Measurements from ENCODE around the gene SFXN2. TPM values are rescaled to one million over a fixed set of nuclear protein-coding genes. Genes with fewer than 3 reads are reported as not detected.
A peak's percentile ranks its signal among the peaks of the same experiment; 100 is the strongest.
"Not testable (repeated sequence)": the region's sequence is repeated elsewhere in the genome, so short reads cannot be mapped to it uniquely, and the experiment has no call there.

The SFXN2 gene
- total RNA-seq, 1 experiment from 2014 or later, result 2.0 TPM

DNA sequence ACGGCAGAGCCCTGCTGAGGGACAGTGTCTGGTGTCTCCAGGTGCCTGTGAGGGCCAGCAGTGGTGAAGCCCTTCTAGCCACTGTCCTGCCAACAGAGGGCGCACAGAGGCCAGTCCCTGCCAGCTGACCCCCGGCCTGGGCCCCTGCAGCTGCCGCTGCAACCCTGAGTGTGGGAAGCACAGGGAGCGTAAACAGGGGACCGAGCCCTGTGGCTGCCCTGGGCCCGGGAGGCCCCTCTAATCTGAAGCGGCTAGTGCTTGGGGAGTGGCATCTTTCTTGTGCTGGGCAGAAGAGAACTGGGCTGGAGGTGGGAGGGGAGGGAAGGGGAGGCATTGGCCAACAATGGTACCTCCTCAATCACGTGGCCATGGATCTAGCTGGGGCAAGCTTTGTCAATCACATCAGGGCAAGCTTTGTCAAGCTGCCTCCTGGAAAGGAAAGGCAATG, 35.6 kb upstream of the SFXN2 start:
- peak; percentile 52 for DNase-seq (ENCODE audit: extremely low read depth, low read depth)

DNA sequence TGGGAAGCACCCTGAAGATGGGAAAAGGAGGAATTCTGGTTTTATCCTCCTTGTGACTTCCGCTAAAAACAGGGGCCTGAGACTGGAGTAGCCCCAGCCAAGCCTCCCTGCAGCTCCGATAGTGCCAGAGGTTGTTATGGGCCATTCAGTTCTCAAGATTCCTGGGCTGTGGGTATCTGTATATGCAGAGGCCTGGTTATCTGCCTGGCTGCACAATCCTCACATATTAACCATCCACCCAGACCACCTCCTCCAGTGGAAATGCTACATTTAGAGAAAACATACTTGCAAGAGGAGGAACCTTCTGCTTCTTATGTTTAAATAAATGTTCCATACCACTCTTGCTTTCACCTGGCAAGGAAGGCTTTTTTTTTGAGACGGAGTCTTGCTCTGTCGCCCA, 34.8 kb upstream of the SFXN2 start:
- no peak for DNase-seq (ENCODE audit: extremely low read depth, low read depth)

DNA sequence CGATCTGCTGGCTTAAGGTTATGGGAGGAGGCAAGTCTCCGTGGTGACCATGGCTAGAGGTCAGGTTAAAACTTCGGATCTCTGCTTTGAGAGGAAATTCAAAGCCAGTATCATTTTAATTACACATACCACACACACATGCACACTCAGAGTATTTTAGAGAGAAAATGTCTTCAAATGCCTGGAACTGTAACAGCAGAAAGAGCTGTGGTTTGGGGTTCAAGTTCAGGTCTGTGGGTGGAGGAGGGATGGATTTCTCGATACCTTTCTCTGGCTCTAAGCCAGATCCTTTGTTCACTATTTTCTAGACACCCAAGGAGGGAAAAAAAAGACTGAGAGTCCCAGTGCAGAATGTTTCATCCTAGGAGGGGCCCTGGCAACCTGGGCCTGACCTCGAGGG, 32.7 kb upstream of the SFXN2 start:
- DNase-seq (ENCODE audit: extremely low read depth, low read depth), result no peak

DNA sequence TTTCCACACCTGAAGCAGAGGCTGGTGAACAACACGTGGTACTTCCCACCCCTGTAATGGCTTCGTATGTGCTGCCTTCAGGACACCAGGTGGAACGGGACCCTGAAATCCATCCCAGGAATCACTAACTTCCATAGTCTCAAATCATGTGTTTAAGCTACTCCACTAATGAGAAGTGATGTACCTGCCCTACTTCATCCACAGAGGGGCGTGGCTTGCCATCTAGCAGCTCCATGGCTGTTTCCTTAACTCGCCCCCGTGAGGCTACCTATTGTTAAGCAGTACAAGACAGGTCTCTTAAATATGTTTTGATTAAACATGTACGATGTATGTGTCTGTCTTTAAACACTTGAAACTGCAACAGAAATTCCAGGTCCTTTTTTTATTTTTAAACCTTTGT, 32.0 kb upstream of the SFXN2 start:
- no peak for DNase-seq (ENCODE audit: extremely low read depth, low read depth)

DNA sequence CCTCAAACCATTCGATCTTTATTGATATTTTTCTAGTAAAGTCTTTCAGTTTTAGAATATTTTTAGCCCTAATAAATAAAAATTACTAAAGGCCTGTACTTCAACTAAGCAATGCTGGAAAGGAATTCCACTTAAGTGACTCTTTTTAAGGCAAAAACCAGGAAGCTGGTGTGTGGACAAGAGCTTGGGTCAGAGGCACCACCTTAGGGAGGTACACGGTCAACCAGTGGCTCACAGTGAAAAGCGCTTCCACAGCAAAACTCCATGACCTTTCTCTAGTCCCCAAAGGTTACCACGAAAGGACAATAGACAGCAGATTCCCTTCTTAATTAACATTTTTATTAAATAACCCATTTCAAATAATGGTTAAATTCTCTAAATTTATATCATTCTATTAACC, 31.5 kb upstream of the SFXN2 start:
- no peak for DNase-seq (ENCODE audit: extremely low read depth, low read depth)

DNA sequence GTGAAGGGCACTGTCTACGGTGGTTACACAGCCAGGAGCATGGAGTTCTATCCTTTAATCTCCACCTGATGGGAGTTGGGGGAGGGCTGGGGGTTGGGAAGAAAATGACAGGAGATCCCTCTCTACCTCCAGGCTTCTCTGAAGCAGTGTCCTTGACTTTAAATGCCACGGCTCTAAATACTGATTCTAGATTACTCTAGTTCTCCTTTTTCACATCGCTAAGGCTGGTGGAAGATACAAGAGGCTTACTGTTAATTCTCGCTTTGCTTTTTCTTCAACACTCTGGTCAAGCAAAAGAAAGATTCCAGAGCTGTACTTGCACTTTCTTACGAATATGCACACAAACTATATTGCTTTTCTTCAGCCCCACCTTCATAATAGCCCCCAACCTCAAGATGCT, 30.7 kb upstream of the SFXN2 start:
- no peak for DNase-seq (ENCODE audit: extremely low read depth, low read depth)

DNA sequence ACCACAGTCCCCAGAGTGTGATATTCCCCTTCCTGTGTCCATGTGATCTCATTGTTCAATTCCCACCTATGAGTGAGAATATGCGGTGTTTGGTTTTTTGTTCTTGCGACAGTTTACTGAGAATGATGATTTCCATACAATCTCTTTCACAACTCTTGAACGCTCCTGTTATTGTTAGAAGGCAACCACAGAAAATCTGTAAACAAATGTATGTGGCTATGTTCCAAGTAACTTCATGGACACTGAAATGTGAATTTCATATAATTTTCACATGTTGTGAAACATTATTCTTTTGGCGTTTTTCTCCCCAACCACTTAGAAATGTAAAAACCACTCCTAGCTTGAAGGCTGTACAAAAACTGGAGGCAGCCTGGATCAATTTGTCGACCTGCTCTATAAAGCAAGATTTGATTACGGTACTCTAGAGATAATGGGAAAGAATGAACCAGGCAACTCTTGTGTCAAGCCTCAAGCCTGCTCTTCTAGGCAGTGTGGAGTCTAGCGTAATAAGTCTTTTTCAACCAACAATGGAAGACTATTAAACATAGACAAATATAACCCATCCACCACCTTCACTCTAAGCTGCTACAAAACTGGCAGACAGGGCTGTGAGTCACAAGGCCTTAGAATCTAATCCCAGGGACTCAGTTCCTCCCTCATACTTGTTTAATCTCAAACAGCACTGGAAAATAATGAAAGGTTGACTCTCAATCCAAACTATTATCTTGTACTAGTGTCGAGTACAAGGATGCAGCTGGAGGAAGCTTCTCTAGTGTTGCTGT, 23.0 kb upstream of the SFXN2 start:
- no peak for DNase-seq (ENCODE audit: extremely low read depth, low read depth)

DNA sequence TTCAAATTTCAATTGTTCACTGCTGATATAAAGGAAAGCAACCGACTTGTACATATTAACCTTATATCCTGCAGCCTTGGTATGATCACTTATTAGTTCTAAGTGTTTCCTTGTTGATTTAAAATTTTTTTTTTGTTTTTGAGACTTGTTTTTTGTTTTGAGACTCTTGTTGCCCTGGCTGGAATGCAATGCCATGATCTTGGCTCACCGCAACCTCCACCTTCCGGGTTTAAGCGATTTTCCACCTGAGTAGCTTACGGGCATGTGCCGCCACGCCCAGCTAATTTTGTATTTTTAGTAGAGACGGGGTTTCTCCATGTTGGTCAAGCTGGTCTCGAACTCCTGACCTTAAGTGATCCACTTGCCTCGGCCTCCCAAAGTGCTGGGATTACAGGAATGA, 19.0 kb upstream of the SFXN2 start:
- DNase-seq (ENCODE audit: extremely low read depth, low read depth), result not testable (repeated sequence)

DNA sequence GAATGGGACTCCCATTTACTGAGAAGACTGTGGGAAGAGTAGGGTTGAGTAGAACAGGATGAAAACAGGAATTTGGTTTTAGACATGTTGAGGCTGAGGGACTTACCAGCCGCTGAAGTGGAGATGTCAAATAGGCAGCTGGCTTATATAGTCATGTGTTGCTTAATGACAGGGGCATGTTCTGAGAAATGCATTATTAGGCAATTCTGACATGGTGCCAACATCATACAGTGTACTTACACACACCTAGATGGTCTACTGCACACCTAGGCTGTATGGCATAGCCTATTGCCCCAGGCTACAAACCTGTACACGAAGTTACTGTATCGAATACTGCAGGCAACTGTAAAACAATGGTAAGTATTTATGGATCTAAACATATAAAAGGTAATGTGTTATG, 17.7 kb upstream of the SFXN2 start:
- no peak for DNase-seq (ENCODE audit: extremely low read depth, low read depth)

DNA sequence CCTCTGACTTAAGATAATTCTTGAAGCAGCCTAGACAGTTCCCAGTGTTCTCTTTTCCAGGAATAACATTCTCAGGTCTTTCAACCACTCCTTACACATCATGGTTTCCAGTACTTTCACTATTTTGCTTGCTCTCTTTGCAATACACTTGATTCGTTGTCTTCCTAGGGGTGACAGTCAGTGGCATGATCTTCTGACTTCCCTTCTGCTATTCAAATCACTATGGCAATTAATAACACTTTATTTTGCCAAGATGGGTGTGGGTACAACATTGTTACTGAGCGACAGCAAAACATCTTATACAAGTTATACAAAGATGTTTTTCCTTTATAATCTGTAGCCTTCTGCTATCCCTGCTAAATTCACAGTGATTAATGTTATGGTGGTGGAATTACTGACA, 15.5 kb upstream of the SFXN2 start:
- DNase-seq (ENCODE audit: extremely low read depth, low read depth), result no peak

DNA sequence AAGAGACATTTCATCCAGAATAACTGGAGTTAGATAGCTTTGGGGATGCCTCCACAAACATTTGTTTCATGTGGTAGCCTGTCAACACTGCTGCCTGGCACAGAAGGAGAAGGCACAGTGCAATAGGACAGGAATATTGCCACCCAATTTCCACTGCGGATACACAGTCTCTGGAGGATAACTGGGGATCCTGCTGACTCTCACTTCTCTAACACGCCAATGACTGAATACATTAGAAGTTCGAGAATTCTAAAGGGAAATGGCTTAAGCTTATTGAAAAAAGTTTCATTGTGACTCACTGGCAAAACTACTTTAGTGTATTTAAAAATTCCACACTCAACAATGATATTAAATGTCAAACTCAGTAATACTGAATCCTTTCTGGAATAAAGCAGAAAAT, 13.2 kb upstream of the SFXN2 start:
- no peak for DNase-seq (ENCODE audit: extremely low read depth, low read depth)

DNA sequence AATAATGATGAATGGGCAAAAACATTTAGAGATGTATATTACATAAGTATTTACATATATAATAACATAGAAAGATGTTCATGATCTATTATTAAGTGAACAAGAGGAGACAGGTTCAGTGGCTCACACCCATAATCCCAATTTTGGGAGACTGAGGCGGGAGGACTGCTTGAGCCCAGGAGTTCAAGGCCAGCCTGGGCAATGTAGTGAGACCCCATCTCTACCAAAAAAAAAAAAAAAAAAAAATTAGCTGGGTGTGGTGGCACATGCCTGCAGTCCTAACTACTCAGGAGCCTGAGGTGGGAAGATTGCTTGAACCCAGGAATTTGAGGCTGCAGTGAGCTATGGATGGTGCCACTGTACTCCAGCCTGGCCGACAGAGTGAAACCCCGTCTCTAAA, 12.6 kb upstream of the SFXN2 start:
- no peak for DNase-seq (ENCODE audit: extremely low read depth, low read depth)

DNA sequence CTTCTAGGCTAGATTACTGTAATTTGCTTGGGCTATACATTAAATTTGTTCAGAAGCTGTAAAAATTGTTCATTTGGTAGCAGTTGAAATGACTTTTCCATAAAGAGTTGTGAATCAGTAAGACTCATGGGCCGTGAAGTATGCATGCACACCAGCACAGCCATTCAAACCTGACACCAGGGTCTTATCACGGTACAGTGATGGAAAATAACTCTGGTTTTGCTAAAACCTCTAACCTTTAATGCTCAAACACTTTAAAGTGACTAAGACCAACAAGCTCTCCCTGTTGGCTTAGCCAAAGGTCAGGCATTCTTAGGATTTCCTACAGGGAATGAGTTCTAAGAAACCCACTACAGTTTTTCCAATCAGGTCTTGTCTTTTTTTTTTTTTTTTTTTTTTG, 11.7 kb upstream of the SFXN2 start:
- DNase-seq (ENCODE audit: extremely low read depth, low read depth), result no peak

DNA sequence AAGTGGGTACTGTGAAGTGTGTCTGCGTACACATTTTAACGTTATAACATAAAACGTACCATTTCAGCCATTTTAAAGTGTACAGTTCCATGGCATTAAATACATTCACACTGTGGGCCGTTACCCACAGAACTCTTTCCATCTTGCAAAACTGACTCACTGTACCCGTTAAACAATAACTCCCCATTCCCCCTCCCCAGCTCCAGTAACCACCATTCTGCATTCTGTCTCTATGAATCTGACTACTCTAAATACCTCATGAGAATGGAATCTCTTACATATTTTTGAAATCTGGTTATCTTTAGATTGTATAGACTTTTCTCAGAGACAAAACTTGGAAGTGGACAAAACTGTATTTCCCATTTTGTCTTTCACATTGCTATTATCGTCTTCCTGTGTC, 9.5 kb upstream of the SFXN2 start:
- no peak for DNase-seq (ENCODE audit: extremely low read depth, low read depth)

DNA sequence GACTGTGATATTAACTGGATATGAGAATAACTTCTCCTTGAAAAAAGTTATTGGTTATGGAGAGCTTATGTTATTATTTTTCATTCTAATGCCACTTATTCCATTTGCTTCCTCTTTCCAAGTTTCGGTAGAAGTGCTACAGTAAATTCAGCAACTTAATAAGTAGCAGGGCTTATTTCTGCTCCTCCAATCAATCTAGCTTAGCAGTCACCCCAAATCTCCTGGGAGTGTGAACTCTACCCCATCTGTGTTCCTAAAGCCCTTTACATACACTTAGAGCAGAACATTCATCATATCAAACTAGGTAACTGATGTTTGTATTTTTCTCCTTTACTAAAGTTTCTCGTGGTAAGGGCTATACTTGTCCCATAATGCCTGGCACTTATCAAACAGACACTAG, 8.9 kb upstream of the SFXN2 start:
- no peak for DNase-seq (ENCODE audit: extremely low read depth, low read depth)

DNA sequence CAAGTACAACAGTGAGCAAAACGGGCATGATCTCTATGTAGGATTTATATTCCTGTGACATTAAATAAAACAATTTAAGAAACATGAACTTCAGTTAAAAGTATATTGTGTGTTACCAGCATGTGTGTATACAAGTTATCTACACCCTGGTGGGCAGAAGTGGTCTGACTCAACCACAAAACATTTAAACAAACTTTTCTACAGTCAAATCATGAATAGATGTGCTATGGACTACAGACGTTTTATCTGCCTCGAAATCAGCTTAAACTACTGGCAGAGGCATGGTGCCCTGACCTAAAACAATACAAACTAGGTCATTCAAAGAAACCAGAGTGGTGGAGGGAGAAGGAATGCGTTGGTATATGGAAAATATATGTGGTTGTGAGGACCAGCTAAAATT, 3.8 kb upstream of the SFXN2 start:
- DNase-seq (ENCODE audit: extremely low read depth, low read depth), result no peak

DNA sequence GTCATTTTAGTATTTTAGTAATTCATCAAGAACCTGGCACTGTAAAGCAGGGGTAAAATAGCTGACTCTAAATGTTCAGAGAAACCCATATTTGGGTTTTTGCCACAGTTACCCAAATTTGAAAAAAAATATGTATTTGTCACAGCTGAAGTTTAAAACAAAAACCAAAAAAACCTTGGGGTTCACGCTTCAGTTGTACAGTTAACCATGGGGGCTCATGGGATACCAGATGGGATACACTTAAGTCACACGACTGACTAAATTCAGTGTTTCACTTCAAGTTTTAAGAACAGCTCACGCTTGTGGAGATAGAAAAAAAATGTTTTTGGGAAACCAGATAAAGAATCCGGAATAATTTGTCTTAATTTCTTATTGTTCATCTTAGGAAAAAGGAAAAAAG, 2.3 kb upstream of the SFXN2 start:
- no peak for DNase-seq (ENCODE audit: extremely low read depth, low read depth)

DNA sequence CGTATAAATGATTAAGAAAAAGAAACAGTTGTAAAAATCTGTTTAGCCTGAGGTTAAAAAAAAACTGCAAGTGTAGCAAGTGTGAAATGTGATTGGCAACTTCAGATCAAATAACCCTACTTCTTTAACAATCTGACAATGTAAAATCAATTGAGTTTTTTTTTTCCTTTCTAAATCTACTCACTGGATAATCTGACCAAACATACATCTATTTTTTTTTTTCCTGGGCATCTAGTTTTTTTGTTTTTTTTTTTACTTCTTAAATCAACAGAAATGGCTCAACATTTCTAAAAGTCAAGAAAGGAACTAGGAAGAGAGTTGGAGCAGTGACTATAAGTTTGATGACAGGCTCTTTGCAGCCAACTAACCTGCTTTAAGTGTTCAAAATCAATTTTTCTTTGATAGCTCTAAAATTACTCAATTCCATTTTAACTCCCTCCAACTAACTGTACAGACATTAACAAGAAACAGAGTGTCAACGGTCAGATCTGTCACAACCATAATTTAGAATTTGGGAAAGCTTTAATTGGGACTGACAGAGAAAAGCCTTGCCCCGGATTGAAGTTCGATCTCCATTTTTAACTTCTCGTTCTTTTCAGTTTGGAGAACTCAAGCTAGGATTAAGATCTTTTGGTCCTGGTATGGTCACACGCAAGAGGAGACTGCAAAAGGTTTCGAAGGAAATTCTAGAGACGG, 1.4 kb upstream of the SFXN2 start:
- DNase-seq (ENCODE audit: extremely low read depth, low read depth), result no peak

DNA sequence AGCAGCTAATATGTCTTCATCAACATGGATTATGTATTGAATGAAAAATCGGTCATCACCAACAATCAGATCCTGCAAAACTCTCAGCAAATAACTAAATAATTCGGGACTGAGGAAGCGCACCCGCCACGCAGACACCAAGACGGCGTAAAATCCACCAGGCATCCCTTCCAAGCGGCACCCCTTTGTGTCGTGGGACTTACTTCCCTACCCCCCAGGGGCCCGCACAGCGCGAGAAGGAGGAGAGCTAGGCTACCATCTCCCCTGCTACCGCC, 960 bp upstream of the SFXN2 start:
- DNase-seq (ENCODE audit: extremely low read depth, low read depth), result no peak

DNA sequence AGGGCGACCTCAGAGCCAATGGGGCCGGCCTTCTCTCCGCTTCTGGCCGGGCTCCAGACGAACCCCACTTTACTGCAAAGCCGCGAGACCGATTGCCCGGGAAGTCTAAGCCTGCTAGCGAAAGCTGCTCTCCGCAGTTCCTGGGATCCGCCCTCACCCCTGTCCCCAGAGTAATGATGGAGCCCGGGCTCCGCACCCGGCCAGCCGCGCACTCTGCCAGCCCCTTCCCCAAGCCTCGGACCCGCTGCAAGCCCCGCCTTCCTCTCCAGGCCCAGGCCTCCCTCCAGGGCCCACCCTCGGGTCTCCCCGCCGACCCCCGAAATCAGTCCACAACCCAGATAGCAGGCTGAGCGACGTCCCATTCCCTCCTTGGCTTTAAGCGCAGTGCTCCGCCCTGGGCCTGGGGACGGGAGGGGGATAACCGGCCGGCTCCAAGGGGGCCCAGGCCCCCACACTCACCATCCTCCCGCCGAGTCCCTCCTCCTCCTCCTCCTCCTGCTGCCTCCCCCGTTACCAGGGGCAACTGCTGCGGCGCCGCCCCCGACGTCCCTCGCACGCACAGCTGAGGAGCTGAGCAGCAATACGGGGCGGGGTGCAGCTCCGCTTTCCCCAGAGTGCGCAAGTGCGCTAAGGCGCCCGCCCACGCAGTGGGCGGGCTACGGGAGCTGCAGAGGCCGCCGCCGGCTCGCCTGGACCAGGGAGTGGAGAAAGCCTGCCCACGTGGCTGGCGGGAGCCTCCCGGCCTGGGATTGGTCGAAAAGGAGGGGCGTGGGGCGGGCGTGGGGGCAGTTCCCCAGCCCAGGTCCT, 419 bp upstream of the SFXN2 start, which contains the start of gene ARL3:
TSS of gene ARL3 (minus strand) at position 584 of the 807 bp plus-strand sequence. CDS start at position 462, 122 bp downstream.
- peak; percentile 96 for DNase-seq (ENCODE audit: extremely low read depth, low read depth)

DNA sequence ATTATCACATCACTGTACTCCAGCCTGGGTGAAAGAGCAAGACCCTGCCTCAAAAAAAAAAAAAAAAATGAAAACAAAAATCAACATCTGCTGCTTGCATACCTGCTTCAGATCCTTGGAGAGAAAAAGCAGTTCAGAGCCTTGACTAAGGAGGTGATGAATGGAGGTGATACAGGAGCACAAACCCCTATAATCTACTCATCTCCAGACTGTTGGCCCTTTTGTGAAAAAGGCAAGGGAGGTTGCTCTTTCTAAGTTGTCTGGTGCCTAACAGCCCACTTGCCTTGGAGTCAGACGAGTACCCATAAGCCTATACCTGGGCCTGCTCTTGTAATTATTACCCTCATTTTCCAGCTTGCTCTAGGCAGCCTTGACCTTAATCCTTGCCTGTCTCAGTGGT, 1.4 kb downstream of the SFXN2 start:
- DNase-seq (ENCODE audit: extremely low read depth, low read depth), result no peak
